Measurements from ENCODE around the gene SSU72.

Gene SSU72

DNA sequence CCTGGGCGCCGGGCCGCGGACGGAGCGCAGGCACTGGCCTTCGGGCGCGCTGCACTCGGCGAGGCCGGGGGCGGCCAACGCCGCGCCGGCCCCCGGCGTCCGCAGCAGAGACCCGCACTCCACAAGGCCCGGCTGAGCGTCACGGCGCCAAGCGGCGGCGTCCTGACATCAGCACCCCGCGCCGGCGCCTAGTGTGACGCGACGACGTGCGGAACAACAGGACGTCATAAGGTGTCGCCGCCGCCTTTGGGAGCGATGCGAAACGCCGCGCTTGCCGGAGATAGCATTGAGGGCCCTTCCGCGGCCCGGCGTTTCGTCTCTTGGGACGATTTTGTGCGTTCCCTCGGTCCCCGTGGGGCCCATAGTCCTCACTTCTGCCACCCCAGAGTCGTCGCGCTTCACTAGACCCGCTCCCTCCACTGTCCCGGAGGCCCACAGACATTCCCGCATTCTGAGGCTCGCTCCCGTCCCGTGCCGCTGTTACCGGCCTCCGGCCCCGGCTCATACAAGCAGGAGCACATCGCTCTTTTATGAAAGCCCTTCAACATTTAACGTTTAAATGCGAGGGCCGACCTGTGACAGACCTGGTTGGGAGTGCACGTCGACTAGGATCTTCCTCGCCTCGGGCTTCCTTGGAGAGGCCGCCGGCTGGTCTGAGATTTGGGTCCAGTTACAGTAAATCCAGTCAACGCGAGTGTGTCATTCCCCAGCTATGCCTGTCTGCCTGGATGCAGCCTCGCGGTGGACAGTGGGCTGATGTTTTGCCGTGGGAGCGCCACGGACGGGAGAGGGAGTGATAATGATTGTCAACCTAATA is at the start of gene SSU72:
TSS of gene SSU72 (minus strand) at position 143 of the 817 bp plus-strand sequence. CDS start 306 bp downstream, outside the sequence.
- DNase-seq = peak; percentile 89

DNA sequence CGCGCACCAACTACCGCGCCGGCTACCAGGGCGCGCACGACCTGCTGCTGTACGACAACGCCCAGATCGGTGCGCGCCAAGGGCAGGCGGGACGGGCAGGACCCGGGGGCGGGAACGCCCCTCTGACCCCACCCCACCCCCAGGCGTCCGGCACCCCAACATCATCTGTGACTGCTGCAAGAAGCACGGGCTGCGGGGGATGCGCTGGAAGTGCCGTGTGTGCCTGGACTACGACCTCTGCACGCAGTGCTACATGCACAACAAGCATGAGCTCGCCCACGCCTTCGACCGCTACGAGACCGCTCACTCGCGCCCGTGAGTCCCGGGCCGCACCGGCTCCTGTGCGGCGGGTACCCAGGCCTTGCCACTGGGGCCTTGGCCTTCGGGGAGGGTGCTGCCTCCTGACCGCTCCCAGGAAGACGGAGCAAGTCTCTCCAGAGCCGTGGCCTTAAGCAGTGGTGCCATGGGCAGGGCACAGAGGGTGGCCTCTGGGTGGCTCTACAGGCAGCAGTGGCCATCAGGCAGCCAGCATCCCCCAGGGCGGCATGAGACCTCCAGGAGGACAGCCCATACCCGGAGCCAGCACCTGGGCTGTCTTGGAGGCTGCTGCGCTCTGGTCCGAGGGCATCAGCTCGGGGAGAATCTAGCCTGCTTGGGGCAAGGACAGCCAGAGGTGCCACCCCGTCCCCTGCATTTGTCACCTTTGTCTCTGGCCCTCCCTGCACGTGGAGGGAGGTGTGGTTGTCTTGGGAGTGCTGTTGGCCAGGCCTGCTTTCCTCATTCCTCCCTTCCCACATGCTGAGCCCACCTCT is 49.2 kb upstream of the SSU72 start:
- DNase-seq = no peak

DNA sequence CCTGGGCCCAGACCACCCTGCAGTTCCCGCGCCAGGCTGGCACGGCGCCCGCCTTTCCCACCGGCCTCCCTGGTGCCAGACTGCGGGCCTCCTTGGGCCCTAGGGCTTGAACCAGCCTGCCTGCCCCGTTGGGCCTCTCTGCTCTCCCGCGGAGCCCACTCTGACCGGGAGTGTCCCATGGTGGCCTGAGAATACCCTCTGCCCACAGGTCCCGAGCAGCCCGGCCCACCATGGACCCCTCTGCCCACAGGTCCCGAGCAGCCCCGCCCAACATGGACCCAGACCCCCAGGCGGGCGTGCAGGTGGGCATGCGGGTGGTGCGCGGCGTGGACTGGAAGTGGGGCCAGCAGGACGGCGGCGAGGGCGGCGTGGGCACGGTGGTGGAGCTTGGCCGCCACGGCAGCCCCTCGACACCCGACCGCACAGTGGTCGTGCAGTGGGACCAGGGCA is 48.5 kb upstream of the SSU72 start:
- DNase-seq = no peak

DNA sequence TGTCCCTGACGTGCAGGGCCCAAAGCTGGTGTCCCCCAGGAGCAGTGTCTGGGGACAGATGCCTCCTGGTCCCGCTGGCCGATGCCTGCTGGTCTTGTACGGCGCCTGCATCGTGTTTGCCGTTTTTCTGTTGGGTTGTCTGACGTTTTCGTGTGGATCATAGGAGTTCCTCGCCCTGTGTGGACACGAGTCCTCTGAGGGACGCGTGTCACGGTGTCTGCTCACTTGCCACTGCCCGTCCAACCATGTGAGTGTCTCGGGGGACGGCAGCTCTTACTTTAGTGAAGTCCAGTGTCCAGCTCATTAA is 48.1 kb upstream of the SSU72 start:
- no peak for DNase-seq

DNA sequence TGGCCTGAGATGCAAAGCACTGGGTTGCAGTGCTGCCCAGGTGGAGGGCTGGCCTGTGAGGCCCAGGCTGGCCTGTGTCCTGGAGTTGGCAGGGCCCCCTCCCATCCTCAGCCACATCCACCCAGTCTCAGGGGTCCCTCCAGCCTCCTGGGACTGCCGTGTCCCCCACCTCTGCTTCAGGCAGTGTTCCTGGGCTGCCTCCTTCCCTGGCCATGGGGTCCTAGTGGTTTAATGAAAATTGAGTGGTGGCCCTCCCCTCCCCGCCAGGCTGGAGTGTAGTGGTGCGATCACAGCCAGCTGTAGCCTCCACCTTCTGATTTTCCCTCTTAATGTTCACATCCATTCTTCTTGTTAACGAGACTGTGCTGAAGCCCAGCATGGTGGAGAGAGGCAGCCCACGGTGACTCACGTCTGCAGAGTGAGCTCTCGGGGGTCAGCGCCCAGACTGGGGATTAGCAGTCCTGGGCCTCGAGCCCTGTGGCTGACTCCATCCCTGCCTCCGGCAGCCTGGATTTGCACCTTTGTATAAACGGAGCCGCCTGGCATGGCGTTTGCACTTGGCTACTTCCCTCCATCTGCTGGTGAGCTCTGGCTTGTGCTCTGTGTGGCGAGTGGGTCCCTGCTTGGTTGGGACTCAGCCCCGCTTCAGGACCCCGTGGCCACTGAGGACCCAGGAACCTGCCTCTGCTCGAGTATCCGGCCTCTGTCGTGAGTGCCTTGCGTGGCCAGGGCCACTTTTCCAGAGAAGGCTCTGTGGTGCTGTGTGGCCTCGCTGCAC is 47.5 kb upstream of the SSU72 start:
- no peak for DNase-seq

DNA sequence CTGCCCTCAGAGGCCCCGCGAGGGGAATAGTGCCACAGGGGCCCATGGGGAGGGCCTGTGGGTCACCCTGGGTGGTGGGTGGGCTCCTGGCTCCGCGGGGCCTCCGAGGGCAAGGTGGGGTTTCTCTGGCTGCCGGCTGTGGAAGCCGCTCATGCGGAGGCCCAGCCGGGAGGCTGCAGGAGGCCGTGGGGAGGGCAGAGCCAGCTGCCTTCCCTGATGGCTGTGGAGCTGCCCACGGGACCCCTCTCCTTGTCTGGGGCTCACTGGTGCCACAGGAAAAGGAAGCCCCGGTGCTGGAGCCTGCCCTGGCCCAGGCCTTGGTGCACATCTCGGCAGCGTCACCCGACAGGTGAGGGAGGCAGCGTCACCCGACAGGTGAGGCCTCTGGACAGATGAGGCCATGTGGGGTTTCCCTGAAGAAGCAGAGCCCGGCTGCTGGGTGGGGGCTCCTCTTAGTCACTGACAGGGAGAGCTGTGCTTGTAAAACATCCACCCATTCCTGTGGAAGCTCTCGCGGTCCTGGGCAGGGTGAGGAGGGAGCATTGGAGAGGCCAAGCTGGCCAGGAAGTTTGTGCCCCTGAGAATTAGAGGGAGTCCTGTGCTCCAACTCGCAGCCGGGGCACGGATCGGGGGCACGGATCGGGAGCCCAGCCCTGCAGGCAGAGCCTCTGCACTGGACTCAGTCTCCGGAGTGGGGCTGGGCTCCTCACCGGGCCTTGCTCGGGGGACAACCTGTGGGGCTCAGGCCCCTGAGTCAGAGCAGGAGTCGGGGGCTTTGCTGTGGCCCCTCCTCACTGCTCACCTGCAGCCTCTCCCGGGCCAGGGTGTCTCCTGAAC is 46.7 kb upstream of the SSU72 start:
- DNase-seq = no peak

DNA sequence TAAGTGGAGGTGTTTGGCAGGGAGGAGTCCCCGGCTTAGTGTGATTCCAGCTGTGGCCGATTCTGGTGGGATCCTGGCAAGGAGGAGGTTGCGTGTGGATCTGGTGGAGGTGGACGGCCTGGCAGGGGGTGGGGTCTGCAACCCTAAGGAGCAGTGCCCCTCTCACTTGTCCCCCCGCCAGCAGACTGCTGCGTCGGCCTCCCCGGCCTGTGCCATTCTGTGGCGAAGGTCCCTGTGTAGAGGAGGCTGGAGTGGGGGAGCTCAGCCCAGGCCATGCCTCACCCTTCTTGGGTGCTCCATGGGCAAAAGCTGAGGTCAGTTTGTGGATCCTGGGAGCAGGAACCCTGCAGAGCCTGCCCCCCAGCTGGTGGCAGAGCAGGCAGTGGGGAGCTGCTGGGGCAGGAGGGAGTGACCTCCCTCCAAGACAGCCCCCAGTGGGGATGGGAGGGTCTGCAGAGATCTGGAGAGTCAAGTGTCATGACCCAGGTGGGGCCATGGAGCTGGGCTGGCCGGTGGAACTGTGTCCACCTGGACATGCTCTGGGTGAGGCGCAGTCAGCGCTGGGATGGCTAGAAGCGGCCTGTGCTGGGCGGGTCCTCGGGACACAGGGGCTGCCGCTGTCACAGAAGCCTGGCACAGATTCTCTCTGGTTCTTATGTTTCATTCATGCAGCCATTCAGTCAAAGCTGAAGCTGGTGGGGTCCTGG is 45.9 kb upstream of the SSU72 start:
- no peak for DNase-seq

DNA sequence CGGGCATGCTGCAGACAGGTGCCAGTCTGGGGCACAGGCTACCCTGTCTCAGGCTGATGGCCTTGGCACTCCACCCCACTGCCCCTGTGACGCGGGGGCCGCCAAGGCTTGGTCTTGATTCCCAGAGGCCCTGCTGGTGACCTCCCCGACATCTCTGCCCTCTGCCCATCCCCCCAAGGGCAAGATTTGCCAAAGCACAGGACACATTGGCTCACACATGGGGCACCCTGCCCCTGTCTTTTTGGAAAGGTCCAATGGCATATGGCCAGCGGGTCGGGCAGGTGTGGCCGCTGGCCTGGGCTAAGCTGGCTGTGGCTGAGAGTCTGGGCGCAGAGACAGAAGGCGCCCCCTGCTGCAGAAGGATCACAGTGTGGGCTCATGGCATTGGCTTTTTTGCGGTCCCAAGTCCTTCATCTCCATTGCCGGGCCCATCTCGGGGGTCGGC is 45.3 kb upstream of the SSU72 start:
- no peak for DNase-seq

DNA sequence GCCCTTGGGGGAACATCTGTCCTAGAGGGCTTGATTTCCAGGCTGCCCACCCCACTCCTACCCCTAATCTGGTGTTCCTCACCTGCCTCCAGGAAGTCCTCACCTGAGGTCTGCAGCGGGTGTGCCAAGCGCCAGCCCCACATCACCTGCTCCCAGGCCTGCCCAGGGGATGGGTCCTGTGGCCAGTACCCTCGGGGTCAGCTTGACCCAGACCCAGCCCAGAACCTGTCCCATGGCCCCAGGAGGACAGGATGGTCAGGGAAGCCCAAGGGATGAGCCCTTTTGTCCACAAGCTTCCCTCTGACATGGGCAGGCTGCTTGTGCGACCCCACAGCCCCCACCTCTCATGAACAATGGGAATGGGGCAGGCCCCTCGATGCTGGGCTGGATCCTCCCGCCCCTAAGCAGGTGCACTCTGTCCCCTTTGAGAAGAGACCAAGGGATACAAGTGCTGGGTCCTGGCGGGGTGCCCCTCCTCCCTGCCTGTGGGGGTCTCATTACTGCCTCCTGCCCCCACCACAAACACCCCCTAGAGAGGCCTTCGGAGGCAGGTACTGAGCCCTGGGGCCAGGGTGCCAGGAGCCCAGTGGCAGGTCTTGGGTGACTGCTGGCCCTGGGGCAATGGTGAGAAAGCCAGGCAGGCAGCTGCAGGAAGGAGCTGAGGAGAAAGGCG is 43.9 kb upstream of the SSU72 start:
- no peak for DNase-seq

DNA sequence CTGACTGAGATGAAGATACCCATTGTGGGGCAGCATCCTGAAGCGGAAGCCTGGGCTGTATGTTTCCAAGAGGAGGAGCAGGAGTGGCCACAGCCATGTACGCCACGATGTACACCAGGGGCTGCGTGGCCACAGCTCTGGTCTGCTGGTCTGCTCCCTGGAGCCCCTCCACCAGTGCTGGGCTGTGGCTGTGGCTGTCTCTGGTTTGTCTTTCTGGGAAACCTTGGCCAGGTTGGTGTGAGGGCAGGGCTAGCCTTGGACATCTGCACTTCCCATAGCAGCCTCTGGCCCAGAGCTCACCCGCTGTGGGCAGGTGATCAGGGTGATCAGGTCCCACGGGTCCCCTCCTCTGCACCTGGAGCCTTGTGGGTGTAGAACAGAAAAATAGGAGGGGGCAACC is 43.3 kb upstream of the SSU72 start:
- no peak for DNase-seq

DNA sequence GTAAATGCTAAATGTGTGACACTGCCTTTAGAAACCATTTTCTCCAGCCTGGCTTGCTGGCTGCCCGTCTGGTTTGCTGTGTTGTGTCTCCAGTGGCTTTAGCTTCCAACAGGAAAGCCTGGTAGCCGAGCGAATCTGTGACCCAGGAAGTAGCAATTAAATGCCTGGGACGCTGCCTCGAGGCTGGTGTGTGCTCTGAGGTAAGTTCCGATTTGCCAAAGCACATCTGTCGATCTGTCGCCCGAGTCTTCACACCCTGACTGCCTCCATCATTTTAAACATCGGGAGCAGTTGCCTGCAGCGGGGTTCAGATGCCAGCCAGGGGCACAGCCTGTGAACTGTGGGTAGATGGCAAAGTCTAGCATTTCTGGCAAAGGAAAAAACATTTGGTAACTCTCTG is 42.9 kb upstream of the SSU72 start:
- DNase-seq = no peak

DNA sequence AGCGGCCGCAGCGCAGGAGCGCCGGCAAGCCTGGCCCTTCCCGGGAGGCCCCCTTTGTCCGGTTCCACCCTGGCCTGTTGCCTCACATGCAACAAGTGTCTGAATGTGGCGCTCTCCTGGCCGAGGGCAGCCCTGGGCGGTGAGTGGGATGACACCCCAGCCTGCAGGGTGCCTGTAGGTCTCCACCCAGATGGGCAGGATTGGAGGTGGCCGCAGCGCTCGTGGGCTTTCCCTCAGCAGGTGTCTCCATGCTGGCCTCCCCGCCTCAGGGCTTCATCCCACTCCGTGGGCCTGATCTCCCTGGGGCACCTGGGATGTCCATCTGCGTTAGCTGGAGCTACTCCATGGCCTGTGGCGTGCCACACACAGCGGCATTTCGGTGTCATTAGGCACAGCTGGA is 42.2 kb upstream of the SSU72 start:
- no peak for DNase-seq

DNA sequence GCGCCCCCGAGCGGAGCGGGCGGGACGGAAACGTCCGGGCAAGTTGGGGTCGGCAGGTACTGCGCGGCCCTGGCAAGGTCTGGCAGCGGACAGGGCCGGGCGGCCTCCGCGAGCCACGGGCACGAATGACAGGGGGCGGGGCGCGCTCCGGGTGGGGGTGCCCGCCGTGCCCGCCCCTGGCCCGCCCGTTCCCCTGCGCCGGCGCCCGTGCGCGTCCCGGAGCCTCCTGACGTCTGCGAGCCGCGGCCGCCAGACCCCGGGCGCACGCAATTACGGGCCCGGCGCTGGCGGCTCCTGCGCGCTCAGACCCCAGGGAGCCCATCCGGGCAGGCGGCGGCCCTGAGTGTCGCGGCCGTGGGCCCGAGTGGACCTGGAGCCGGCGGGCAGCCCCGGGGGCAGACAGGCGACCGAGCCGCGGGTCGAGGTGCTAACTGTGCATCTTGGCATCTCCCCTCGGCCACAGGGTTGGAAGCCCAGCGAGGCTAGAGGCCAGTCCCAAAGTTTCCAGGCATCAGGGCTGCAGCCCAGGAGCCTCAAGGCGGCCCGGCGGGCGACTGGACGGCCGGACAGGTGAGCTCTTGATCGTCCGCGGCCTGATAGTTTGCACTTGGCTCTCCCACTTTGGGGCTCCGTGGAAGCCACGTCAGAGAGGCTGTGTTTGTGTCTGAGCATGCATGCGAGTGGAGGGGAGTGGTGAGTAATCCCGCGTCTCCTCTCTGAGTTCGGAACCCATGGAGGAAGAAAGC is 41.6 kb upstream of the SSU72 start:
- no peak for DNase-seq

DNA sequence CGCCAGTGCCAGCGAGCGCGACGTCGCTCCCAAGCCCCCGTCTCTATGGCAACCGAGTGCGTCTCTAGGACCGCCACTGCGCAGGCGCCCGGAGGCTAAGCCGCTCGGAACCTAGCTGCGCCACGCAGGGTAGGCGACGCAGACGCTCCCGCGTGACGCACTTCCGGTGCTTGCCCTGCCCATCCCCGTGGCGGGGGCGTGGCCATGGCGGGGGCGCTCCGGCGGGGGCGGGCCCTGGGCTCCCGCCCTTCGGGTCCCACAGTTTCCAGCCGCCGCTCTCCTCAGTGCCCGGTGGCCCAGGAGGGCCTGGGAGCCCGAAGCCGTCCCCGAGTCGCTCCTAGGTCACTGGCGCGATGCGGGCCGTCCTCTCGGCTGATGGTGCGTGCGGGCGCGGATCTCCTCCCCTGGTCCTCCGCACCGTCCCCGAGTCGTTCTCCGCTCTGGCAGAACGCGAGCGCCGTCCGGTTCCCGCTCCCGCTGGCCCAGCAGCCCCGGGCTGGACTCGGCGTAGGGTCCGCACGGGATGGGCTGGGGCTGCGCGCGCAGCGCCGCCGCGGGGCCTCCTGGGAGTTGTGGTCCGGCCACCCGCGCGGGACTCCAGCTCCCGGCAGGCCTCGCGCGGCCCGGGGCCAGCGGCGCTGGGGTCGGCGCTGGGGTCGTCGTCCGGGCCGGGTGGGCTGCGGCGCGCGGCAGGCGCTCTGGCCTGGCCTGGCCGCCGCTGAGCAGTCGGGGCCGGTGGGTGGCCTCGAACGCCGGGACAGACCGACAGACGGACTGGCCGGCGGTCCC is 40.8 kb upstream of the SSU72 start, which contains the start of gene MIB2:
TSS of gene MIB2 (plus strand) at position 245 of the 789 bp plus-strand sequence. CDS start 7,953 bp downstream, outside the sequence.
- DNase-seq = peak; percentile 95

DNA sequence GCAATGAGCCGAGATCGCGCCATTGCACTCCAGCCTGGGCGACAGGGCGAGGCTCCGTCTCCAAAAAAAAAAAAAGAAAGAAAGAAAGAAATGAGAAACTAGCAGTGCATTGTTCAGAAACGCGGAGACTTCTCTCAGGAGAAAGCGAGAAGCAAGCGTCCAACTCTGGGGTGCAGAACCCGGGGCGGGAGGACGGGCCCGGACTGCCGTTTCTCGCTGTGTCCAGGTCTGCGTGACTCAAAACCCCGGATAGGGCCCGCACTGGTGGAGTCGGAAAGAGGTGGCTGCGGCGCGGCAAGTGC is 40.2 kb upstream of the SSU72 start:
- DNase-seq = no peak

DNA sequence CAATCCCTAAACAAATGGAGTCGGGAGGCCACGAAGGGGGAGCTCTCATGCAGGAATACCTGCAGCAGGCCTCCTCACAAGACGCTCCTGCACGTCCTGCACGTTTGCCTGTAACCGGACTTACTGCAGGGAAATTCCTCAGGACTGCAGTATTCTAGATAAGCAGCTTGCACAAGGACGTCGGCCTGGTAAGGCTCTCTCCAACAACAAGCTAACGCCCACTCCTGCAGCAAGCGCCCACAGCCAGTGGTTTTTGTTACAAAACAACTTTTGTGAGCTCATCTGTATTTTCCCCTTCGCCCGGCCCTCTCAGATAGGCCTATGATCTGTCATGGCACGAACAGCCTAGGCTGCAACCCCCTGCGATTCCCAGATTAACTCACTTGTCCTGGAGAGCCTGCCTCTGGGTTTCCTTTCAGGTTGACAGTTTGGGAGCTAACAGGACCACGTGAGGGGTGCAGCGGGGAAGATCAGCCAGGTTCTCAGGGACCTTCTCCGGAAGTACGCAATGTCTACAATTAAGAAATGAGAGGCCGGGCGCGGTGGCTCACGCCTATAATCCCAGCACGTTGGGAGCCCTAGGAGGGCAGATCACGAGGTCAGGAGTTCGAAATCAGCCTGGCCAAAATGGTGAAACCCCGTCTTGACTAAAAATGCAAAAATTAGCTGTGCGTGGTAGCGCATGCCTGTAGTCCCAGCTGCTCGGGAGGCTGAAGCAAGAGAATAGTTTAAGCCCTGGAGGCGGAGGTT is 39.7 kb upstream of the SSU72 start:
- no peak for DNase-seq

DNA sequence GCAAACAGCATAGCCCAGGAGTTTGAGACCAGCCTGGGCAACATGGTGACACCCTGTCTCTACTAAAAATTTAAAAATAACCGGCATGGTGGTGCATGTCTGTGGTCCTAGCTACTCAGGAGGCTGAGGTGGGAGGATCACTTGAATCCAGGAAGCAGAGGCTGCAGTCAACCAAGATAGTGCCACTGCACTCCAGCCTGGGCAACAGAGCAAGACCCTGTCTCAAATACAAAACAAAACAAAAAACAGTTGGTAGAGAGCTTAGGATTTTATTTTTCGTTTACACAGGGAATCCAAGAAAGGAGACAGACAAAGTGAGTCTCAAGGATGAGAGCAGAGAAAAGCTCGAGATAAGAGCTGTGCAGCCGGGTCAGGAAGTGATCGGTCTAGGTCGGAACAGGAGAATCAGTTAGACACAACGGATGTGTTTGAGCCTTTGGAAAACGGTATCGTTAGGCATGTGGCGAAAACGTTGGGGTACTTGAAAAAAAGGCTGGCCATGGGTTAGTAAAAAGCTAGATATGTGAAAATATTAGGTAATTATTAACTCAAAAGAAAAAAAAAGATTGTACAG is 38.9 kb upstream of the SSU72 start:
- no peak for DNase-seq

DNA sequence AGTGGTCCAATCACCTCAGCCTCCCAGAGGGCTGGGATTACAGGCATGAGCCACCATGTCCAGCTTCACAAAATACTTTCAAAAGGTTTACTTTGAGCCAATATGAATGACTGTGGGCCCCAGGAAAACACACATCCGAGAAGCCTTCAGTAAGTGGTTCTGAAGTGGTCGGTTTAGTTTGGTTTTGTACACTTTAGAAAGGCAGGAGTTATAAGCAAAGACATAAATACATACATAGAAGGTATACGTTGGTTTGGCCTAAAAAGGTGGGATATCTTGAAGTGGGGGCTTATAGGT is 37.4 kb upstream of the SSU72 start:
- DNase-seq = no peak

DNA sequence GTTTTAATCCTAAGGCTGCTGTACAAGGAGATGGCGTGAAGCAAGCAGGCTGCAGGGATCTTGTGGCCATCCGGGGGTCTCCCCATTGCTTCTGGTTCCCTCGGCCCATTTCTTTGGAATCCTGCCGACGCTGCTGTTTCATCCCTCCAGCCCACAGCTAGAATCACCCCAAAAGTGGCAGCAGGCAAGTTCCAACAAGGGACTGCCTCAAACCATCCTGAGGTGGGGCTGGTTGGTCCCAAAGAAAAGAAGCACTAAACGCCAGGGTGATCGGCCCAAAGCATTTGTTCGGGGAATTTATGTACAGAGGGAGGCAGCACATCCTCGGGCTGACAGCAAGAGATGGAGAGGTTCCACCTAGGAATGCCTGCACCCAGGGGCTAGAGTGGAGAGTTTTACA is 36.1 kb upstream of the SSU72 start:
- DNase-seq = no peak
